Stimulated activated naive CD8-positive, alpha-beta T cell treated with anti-CD3 and anti-CD28 coated beads, Interleukin-15, Interleukin-2, amounts not matched to agents 100 ng/mL and 50 ng/mL, for 24 hours (primary cell): ENCODE measurements around the gene DRAXIN.

Experiments
- H3K27ac Mint-ChIP-seq: one replicate; pipeline ENCODE4 v1.8.0; 2021; ENCODE audit warnings: mild to moderate bottlenecking, mixed read lengths
- H3K27me3 Mint-ChIP-seq: one replicate; pipeline ENCODE4 v1.8.0; 2021; ENCODE audit warnings: mixed read lengths
- H3K36me3 Mint-ChIP-seq: one replicate; pipeline ENCODE4 v1.8.0; 2021; ENCODE audit warnings: low read depth, mixed read lengths
- H3K4me1 Mint-ChIP-seq: one replicate; pipeline ENCODE4 v1.8.0; 2021; ENCODE audit warnings: low read depth, mixed read lengths
- H3K4me3 Mint-ChIP-seq: one replicate; pipeline ENCODE4 v1.8.0; 2021; ENCODE audit warnings: mild to moderate bottlenecking, mixed read lengths
- H3K9me3 Mint-ChIP-seq: one replicate; pipeline ENCODE4 v1.8.0; 2021; ENCODE audit warnings: mixed read lengths

DRAXIN gene

DNA sequence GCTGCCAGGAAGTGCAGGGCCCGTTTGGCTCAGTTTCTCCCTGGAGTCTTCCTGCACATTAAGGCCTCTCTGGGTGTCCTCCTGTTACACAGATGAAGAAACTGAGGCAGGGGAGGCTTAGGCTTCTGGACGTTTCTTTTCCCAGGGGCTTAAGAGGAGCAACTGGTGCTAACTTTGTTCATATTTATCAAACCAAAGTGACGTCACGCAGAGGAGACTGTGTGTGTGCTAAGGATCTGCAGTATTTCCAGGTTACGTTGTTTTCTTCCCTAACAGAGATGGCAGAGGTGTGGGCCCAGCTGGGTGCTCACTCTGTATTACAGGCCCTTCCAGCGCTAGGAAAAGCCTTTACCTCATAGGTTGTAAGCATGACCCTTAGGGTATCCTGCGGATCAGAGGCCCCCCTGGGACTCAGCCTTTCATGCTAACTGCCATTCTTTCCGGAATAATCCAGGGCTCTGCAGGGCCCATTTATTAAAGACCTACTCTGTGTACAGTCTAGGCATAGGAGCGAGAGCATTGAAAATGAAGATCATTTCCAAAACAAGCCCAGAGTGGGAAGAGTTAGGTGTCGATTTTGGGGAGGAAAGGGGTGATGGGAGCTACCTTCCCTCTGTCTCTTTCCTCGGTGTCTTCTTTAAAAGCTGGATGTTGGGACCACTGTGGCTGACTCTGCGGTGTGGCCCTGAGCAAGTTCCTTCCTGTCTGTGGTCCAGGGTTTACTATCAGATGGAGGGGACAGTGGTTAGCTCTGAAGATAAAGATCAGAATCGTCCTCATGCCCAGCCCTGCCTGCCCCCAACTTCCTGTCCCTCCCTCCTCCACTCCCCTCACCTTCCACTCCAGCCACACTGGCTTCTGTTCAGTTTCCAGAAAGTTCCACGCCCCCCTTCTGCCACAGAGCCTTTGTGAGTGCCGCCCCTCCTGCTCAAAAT is 49.0 kb downstream of the DRAXIN start:
- Mint-ChIP-seq H3K27ac (peak overlapping the region; percentile 65), H3K27me3 (no peaks in the 10 kb centered on the region), H3K9me3 (no peaks in the 10 kb centered on the region), H3K4me1 (peaks cover 64% of the 10 kb centered on the region), H3K4me3 (peak overlapping the region; percentile 37), H3K36me3 (no peaks in the 10 kb centered on the region)

GRCh38 chr1:11741482-11741881 is 50.0 kb downstream of the DRAXIN start:
- H3K4me1 Mint-ChIP-seq = peaks cover 58% of the 10 kb centered on the region
- H3K36me3 Mint-ChIP-seq = peaks cover 1% of the 10 kb centered on the region
- H3K4me3 Mint-ChIP-seq = no peak overlapping the region

DNA sequence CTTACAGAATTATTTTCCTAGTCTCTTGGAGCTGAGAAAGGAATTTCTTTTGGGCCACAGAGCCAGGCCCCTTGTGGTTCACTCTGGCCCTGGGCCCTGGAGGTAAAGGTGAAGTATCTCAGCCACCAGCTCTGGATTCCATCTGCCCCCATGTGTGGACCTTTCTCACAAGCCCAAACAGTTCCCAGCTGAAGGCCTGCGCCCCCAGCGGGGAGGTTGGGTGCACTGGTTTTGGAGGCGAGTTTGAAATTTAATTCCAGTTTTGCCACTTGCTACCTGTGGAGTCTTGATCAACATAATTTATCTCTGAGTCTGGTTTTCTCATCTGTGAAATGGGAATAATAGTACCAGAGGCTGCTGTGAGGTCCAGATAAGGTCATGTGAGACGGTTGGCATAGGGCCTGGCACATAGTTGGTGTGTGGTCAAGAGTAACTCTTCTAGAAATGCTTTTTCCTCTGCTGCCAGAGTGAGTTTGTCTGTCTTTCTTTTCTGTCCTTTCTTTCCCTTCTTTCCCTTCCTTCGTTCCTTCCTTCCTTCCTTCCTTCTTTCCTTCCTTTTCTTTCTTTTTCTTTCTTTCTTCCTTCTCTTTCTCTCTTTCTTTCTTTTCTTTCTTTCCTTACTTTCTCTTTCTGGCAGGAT is 50.5 kb downstream of the DRAXIN start:
- Mint-ChIP-seq H3K4me1 (peaks cover 53% of the 10 kb centered on the region), H3K27me3 (no peaks in the 10 kb centered on the region), H3K4me3 (no peak overlapping the region), H3K9me3 (no peaks in the 10 kb centered on the region), H3K27ac (no peak overlapping the region), H3K36me3 (peaks cover 4% of the 10 kb centered on the region)

More at GRCh38 chr1:11741482-11741881, 50.0 kb downstream of the DRAXIN start:
- H3K27me3 Mint-ChIP-seq = no peaks in the 10 kb centered on the region
- no peak overlapping the region for H3K27ac Mint-ChIP-seq
- H3K9me3 Mint-ChIP-seq = no peaks in the 10 kb centered on the region

- Mint-ChIP-seq H3K4me1 (peaks cover 43% of the 10 kb centered on the region), H3K27ac (no peak overlapping the region), H3K9me3 (no peaks in the 10 kb centered on the region), H3K27me3 (no peaks in the 10 kb centered on the region), H3K36me3 (peaks cover 4% of the 10 kb centered on the region), H3K4me3 (no peak overlapping the region)
These were observed 52.8 kb downstream of the DRAXIN start for GRCh38 chr1:11744287-11744686.

DNA sequence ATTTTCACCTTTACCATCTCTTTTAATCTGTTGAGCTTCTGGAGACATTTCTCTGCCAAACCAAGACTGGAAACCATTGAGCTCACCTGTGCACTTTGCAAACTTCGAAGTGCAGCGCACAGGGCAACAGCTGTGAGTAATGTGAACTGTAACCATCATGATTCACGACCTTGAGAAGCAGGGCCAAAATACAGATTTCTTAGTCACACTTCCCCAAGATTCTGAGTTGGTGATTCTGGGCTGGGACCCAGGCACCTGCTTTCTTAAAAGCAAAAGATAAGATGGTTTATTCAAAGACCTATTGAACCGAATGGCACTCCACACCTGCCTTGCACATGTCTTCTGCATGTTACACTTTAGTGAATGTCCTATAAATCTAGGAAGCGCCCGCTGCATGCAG is 54.6 kb downstream of the DRAXIN start:
- H3K36me3 Mint-ChIP-seq = peaks cover 4% of the 10 kb centered on the region
- no peaks in the 10 kb centered on the region for H3K9me3 Mint-ChIP-seq
- peaks cover 25% of the 10 kb centered on the region for H3K4me1 Mint-ChIP-seq
- H3K4me3 Mint-ChIP-seq = no peak overlapping the region
- no peaks in the 10 kb centered on the region for H3K27me3 Mint-ChIP-seq
- H3K27ac Mint-ChIP-seq = no peak overlapping the region

DNA sequence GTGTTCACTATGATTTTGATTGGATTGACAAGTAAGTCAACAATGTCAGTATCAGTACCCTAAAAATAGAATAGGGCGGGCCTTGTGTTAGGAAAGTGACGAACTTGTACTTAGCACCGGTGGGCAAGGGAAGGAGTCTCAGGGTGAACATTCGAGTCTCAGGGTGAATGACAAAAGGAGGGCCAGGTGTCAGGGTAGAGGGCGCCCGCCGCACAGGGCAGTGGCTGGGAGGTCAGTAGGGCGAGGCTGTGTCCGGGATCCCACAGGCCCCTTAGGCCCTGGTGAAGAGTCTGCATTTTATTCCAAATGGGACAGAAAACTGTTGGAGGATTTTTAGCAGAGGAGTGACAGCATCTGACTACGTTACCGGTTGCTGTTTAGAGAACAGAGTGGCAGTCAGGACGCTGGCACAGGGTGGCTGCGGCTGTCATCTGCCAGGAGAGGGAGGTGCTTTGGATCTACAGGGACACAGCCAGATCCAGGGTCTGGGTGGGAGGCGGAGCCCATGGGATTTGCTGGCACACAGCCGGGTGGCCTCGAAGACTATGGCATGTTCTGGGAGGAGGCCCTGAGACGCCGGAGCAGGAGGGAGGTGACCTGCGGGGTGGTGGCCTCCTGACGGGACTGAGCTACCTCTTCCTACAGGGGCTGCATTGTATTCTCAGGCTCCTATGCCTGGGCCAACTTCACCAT is 55.4 kb downstream of the DRAXIN start:
- no peak overlapping the region for H3K4me3 Mint-ChIP-seq
- peaks cover 4% of the 10 kb centered on the region for H3K36me3 Mint-ChIP-seq
- peaks cover 17% of the 10 kb centered on the region for H3K4me1 Mint-ChIP-seq
- no peaks in the 10 kb centered on the region for H3K27me3 Mint-ChIP-seq
- no peaks in the 10 kb centered on the region for H3K9me3 Mint-ChIP-seq
- no peak overlapping the region for H3K27ac Mint-ChIP-seq

- no peak overlapping the region for H3K4me3 Mint-ChIP-seq
- H3K27me3 Mint-ChIP-seq = no peaks in the 10 kb centered on the region
- peaks cover 6% of the 10 kb centered on the region for H3K4me1 Mint-ChIP-seq
- H3K9me3 Mint-ChIP-seq = no peaks in the 10 kb centered on the region
- peak overlapping the region; percentile 65 for H3K27ac Mint-ChIP-seq
- H3K36me3 Mint-ChIP-seq = peaks cover 4% of the 10 kb centered on the region
These were observed 57.0 kb downstream of the DRAXIN start for GRCh38 chr1:11748294-11749202.

DNA sequence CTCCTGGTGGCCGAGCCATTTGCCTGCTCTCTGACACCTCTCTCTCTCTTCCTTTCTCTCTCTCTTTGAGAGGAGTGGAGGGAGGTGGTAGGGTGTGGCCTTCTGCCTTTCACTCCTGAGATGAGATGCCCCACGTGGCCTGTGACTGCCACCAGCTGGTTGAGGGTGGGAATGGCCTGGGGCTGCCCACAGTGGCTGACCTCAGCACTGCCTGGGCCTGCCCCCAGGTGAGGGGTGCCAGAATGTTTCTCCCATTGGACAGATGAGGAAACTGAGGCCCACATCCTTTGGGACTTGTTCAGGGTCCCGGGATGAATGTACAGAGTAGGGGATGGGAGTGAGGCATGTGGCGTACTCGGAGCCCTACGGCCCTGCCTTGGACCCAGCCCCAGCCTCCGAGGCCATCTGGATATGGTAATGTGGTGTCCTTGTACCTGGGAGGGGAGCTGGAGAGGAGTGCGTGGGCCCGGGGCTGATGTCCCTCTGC is 57.7 kb downstream of the DRAXIN start:
- H3K4me1 Mint-ChIP-seq = peaks cover 6% of the 10 kb centered on the region
- no peaks in the 10 kb centered on the region for H3K9me3 Mint-ChIP-seq
- no peaks in the 10 kb centered on the region for H3K27me3 Mint-ChIP-seq
- peak overlapping the region; percentile 65 for H3K27ac Mint-ChIP-seq
- H3K4me3 Mint-ChIP-seq = no peak overlapping the region
- H3K36me3 Mint-ChIP-seq = peaks cover 4% of the 10 kb centered on the region

- no peaks in the 10 kb centered on the region for H3K27me3 Mint-ChIP-seq
- no peak overlapping the region for H3K4me3 Mint-ChIP-seq
- no peak overlapping the region for H3K27ac Mint-ChIP-seq
- H3K36me3 Mint-ChIP-seq = peaks cover 4% of the 10 kb centered on the region
- H3K4me1 Mint-ChIP-seq = peaks cover 6% of the 10 kb centered on the region
- H3K9me3 Mint-ChIP-seq = no peaks in the 10 kb centered on the region
These were observed 58.5 kb downstream of the DRAXIN start for GRCh38 chr1:11749996-11750395.

- Mint-ChIP-seq H3K4me3 (no peak overlapping the region), H3K27me3 (no peaks in the 10 kb centered on the region), H3K4me1 (peaks cover 6% of the 10 kb centered on the region), H3K9me3 (no peaks in the 10 kb centered on the region), H3K27ac (no peak overlapping the region), H3K36me3 (peaks cover 4% of the 10 kb centered on the region)
These were observed 59.6 kb downstream of the DRAXIN start for GRCh38 chr1:11751087-11751486.

DNA sequence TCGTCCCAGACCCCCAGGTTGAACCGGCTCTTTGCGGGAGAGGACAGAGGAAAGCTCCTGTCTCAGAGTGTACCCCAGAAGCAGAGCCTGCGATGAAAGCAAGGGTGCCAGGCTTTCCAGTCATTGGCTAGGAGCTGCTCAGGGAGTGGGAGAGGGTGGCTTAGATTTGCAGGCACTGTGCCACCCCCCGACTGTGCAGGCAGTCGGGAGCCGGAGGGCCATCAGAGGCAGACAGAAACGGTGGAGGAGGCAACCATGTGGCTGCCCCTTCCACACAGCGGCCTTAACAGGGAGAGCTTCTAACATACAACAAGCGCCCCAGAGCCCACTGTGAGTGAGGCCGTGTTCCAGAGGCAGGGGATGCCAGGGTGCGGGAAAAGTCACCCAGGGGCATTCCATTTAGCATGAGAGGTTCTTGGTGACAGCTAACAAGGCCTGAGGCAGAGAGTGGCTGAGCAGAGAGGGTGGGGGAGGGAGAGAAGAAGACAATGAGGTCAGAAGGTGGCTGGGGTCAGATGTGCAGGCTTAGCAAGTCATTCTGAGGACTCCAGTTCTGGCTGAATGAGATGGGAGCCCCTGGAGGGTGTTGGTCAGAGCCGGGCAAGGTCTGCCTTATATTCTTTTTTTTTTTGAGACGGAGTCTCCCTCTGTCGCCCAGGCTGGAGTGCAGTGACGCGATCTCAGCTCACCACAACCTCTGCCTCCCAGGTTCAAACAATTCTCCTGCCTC is 61.0 kb downstream of the DRAXIN start:
- H3K27me3 Mint-ChIP-seq = no peaks in the 10 kb centered on the region
- H3K9me3 Mint-ChIP-seq = no peaks in the 10 kb centered on the region
- H3K4me3 Mint-ChIP-seq = no peak overlapping the region
- H3K4me1 Mint-ChIP-seq = peaks cover 6% of the 10 kb centered on the region
- H3K27ac Mint-ChIP-seq = no peak overlapping the region
- H3K36me3 Mint-ChIP-seq = no peaks in the 10 kb centered on the region

GRCh38 chr1:11753555-11754208 is 62.2 kb downstream of the DRAXIN start:
- no peaks in the 10 kb centered on the region for H3K27me3 Mint-ChIP-seq
- no peak overlapping the region for H3K4me3 Mint-ChIP-seq
- H3K9me3 Mint-ChIP-seq = no peaks in the 10 kb centered on the region
- peaks cover 6% of the 10 kb centered on the region for H3K4me1 Mint-ChIP-seq
- no peaks in the 10 kb centered on the region for H3K36me3 Mint-ChIP-seq
- no peak overlapping the region for H3K27ac Mint-ChIP-seq

GRCh38 chr1:11757047-11757446 is 65.5 kb downstream of the DRAXIN start:
- Mint-ChIP-seq H3K36me3 (no peaks in the 10 kb centered on the region), H3K27ac (no peak overlapping the region), H3K27me3 (peaks cover 5% of the 10 kb centered on the region), H3K4me3 (no peak overlapping the region), H3K4me1 (peaks cover 3% of the 10 kb centered on the region), H3K9me3 (no peaks in the 10 kb centered on the region)
